Measurements from ENCODE around the gene HEXD.

The HEXD gene

GRCh38 chr17:82433560-82434215 is 15.5 kb downstream of the HEXD start:
- no peak overlapping the region for H2AFZ ChIP-seq (ENCODE audit: low read length)
- no peak overlapping the region for H3K4me2 ChIP-seq (ENCODE audit: low read depth, low read length)
- TF ChIP-seq EZH2 (optimal IDR thresholded peaks at IDR 0.05; ENCODE audit: low read depth, low read length) (no peak), EZH2phosphoT487 (IDR thresholded peaks at IDR 0.05; ENCODE audit: low read length) (no peak)
- TF ChIP-seq, protein P1, sequence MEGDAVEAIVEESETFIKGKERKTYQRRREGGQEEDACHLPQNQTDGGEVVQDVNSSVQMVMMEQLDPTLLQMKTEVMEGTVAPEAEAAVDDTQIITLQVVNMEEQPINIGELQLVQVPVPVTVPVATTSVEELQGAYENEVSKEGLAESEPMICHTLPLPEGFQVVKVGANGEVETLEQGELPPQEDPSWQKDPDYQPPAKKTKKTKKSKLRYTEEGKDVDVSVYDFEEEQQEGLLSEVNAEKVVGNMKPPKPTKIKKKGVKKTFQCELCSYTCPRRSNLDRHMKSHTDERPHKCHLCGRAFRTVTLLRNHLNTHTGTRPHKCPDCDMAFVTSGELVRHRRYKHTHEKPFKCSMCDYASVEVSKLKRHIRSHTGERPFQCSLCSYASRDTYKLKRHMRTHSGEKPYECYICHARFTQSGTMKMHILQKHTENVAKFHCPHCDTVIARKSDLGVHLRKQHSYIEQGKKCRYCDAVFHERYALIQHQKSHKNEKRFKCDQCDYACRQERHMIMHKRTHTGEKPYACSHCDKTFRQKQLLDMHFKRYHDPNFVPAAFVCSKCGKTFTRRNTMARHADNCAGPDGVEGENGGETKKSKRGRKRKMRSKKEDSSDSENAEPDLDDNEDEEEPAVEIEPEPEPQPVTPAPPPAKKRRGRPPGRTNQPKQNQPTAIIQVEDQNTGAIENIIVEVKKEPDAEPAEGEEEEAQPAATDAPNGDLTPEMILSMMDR (IDR thresholded peaks at IDR 0.05; ENCODE audit: low read length) = no peak
- no peaks in the 10 kb centered on the region for H3K27me3 ChIP-seq (replicated peaks; ENCODE audit: insufficient read depth, low read length)
- H3K9ac ChIP-seq (ENCODE audit: low read length) = no peak overlapping the region
- H3K9me2 ChIP-seq (replicated peaks; ENCODE audit: insufficient read depth, low read length) = no peaks in the 10 kb centered on the region
- H3K4me1 ChIP-seq (ENCODE audit: low read length) = peaks cover 15% of the 10 kb centered on the region
- no peaks in the 10 kb centered on the region for H3K36me3 ChIP-seq (replicated peaks; ENCODE audit: insufficient read depth, low read length)
- no peaks in the 10 kb centered on the region for H4K20me1 ChIP-seq (ENCODE audit: insufficient read depth, low read length)
- peak overlapping the region; percentile 40; the same call in 1 of the 2 replicates for H3K27ac ChIP-seq (ENCODE audit: low read length)
- no peaks in the 10 kb centered on the region for H3K79me2 ChIP-seq (ENCODE audit: low read length)
- no peaks in the 10 kb centered on the region for H3F3A ChIP-seq (ENCODE audit: insufficient read depth, low read length)
- no peaks in the 10 kb centered on the region for H3K9me3 ChIP-seq (replicated peaks; ENCODE audit: insufficient read depth, low read length)
- DNase-seq = no peak
- no peak overlapping the region for H3K4me3 ChIP-seq (ENCODE audit: low read length)

DNA sequence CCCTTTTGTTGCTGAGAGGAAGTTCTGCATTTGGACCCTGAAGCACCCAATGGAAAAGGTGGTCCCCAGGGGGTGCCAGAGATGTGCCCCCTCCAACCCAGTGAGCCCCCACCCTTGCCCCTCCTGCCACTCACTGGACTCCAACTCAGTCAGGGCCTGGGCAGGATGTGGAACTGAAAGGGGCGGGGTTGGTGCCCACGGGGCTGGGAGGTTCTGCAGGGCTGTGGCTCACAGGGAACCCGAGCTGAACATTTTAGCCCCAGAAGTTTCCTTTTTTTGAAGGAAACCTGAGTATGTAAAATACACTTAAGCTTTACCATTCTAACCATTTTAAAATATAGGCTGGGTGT is 16.0 kb downstream of the HEXD start:
- Histone ChIP-seq H3F3A (ENCODE audit: insufficient read depth, low read length) (no peaks in the 10 kb centered on the region), H3K4me3 (ENCODE audit: low read length) (no peak overlapping the region), H3K36me3 (replicated peaks; ENCODE audit: insufficient read depth, low read length) (no peaks in the 10 kb centered on the region), H3K4me1 (ENCODE audit: low read length) (peaks cover 15% of the 10 kb centered on the region), H3K27ac (ENCODE audit: low read length) (peak overlapping the region; percentile 40; the same call in 1 of the 2 replicates), H3K4me2 (ENCODE audit: low read depth, low read length) (peak overlapping the region; percentile 13; the same call in 1 of the 2 replicates), H3K9me3 (replicated peaks; ENCODE audit: insufficient read depth, low read length) (no peaks in the 10 kb centered on the region), H3K27me3 (replicated peaks; ENCODE audit: insufficient read depth, low read length) (no peaks in the 10 kb centered on the region), H3K79me2 (ENCODE audit: low read length) (no peaks in the 10 kb centered on the region), H2AFZ (ENCODE audit: low read length) (no peak overlapping the region), H3K9me2 (replicated peaks; ENCODE audit: insufficient read depth, low read length) (no peaks in the 10 kb centered on the region), H4K20me1 (ENCODE audit: insufficient read depth, low read length) (no peaks in the 10 kb centered on the region), H3K9ac (ENCODE audit: low read length) (no peak overlapping the region; the same call in 1 of the 2 replicates)
- peak; percentile 56 for DNase-seq
- TF ChIP-seq EZH2phosphoT487 (IDR thresholded peaks at IDR 0.05; ENCODE audit: low read length) = no peak

DNA sequence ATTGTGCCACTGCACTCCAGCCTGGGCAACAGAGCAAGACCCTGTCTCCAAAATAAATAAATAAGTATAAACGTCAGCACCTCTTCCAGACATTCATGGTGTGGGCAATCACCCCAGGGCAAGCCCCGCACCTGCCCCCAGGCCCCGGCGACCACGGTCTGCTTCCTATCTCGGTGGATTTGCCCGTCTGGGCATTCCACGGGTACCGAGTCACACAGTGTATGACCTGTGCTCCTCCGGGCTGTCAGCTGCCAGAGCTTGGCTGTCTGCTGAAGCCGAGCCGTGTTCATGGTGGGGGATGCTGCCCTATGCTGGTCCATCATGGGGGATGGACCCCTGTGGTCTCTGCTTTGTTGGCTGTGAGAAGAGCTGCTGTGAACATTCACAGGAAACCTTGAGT is 17.0 kb downstream of the HEXD start:
- H3K9ac ChIP-seq (ENCODE audit: low read length) = no peak overlapping the region
- no peaks in the 10 kb centered on the region for H3K36me3 ChIP-seq (replicated peaks; ENCODE audit: insufficient read depth, low read length)
- peak overlapping the region; percentile 40; the same call in 1 of the 2 replicates for H3K27ac ChIP-seq (ENCODE audit: low read length)
- H3K79me2 ChIP-seq (ENCODE audit: low read length) = no peaks in the 10 kb centered on the region
- H3K4me1 ChIP-seq (ENCODE audit: low read length) = peaks cover 15% of the 10 kb centered on the region
- no peaks in the 10 kb centered on the region for H3K9me3 ChIP-seq (replicated peaks; ENCODE audit: insufficient read depth, low read length)
- H3K4me3 ChIP-seq (ENCODE audit: low read length) = no peak overlapping the region
- H3K27me3 ChIP-seq (replicated peaks; ENCODE audit: insufficient read depth, low read length) = no peaks in the 10 kb centered on the region
- TF ChIP-seq EZH2 (optimal IDR thresholded peaks at IDR 0.05; ENCODE audit: low read depth, low read length) = no peak
- TF ChIP-seq, protein P1 (IDR thresholded peaks at IDR 0.05; ENCODE audit: low read length) = no peak
- no peak for TF ChIP-seq EZH2phosphoT487 (IDR thresholded peaks at IDR 0.05; ENCODE audit: low read length)
- H3F3A ChIP-seq (ENCODE audit: insufficient read depth, low read length) = no peaks in the 10 kb centered on the region
- no peak overlapping the region for H3K4me2 ChIP-seq (ENCODE audit: low read depth, low read length)
- no peak overlapping the region for H2AFZ ChIP-seq (ENCODE audit: low read length)
- no peaks in the 10 kb centered on the region for H4K20me1 ChIP-seq (ENCODE audit: insufficient read depth, low read length)
- no peak for DNase-seq
- H3K9me2 ChIP-seq (replicated peaks; ENCODE audit: insufficient read depth, low read length) = no peaks in the 10 kb centered on the region
